Skeletal muscle tissue (tissue), 4 donors: ENCODE data around the gene GABRR1. TPM values are rescaled to one million over a fixed set of nuclear protein-coding genes. Genes with fewer than 3 reads are reported as not detected.

Source experiments
- H3K27ac ChIP-seq: one replicate; pipeline ENCODE4 v1.7.0; 2013; ENCODE audit warnings: mild to moderate bottlenecking, low read depth, low read length, inconsistent platforms
- H3K27me3 ChIP-seq, 3 donors: one replicate each; pipeline ENCODE4 v1.7.0; 2013; ENCODE audit warnings: low read length in 3 of 3; ENCODE audit not compliant: control insufficient read depth in 3 of 3, insufficient read depth in 3 of 3
- H3K36me3 ChIP-seq, 3 donors: one replicate each; pipeline ENCODE4 v1.7.0; 2013; ENCODE audit warnings: low read length in 3 of 3; ENCODE audit not compliant: control insufficient read depth in 3 of 3, insufficient read depth in 3 of 3
- H3K4me1 ChIP-seq, 3 donors: one replicate each; pipeline ENCODE4 v1.7.0; 2013; ENCODE audit warnings: low read length in 3 of 3, mild to moderate bottlenecking in 3 of 3; ENCODE audit not compliant: control insufficient read depth in 3 of 3, insufficient read depth in 3 of 3
- H3K4me3 ChIP-seq, 3 donors: one replicate each; pipeline ENCODE4 v1.7.0; 2013; ENCODE audit warnings: low read length in 3 of 3
- H3K9ac ChIP-seq, 3 donors: one replicate each; pipeline ENCODE4 v1.7.0; 2013; ENCODE audit warnings: low read length in 3 of 3, mild to moderate bottlenecking in 3 of 3, moderate library complexity in 2 of 3, low read depth in 1 of 3
- H3K9me3 ChIP-seq, 3 donors: one replicate each; pipeline ENCODE4 v1.7.0; 2013; ENCODE audit warnings: low read length in 3 of 3; ENCODE audit not compliant: control insufficient read depth in 3 of 3
- total RNA-seq: library from RNA; depleted of rRNA; stranded (reverse); fragments of >200 nt; gene quantifications from one replicate; pipeline ENCODE4 v1.2.3, GENCODE V29; 2014
- donor health status: Osteomylitis.

The GABRR1 gene
- total RNA-seq, 1 donor from 2014 or later, result 0.52 TPM

DNA sequence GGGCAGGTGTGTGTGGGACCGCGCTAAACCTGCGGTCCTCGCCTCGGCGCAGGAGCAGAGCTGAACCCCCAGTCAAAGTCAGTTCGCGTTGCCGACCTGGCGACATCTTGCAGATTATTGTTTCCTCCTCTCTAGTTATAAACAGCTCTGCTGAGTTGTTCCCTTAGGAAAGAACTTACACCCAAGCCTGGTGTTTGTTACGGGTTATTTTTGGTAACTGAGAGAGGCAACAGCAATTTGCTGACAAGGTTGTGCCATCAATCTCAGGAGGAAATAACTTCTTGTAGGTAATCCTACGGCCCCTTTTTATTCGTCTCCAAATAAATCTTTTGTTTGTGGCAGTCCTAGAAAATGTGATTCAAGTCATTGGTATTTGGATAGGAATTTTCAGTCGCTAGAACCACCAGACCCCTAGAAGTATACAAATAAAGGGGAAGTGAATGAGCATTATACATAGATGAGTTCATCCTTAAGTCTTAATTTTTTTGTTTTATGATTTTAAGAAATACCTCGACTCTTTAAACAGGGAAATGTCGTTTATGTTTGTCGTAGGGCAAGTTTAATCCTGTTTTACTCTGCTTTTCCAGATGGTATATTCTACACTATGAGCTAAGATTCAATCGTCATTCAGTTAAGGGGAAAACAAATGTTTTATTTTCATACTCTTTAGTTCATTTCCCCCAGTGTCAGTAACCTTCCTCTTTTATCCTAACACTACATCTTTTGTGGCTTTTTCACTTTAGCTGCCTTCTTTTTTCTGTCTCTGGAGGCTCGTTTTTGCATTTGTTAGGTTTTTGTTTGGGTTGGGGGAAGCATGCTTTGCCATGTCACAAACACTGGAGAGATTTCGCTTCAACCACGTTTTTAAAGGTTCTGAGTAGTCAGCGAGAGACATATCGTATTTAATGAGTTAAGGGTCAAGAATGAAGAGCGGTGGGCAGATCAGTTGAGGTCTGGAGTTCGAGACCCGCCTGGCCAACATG, 70.1 kb downstream of the GABRR1 start:
- Histone ChIP-seq H3K36me3 (peaks cover 4 to 14% (median 5%) of the 10 kb centered on the region in 3 donors), H3K27ac (peak overlapping the region; percentile 99), H3K4me1 (peaks cover 2 to 15% (median 10%) of the 10 kb centered on the region in 3 donors), H3K9ac (peak overlapping the region; percentile 93 to 97 (median 96)), H3K4me3 (peak overlapping the region; percentile 73 to 91 (median 89)), H3K27me3 (no peaks in the 10 kb centered on the region), H3K9me3 (no peaks in the 10 kb centered on the region)

DNA sequence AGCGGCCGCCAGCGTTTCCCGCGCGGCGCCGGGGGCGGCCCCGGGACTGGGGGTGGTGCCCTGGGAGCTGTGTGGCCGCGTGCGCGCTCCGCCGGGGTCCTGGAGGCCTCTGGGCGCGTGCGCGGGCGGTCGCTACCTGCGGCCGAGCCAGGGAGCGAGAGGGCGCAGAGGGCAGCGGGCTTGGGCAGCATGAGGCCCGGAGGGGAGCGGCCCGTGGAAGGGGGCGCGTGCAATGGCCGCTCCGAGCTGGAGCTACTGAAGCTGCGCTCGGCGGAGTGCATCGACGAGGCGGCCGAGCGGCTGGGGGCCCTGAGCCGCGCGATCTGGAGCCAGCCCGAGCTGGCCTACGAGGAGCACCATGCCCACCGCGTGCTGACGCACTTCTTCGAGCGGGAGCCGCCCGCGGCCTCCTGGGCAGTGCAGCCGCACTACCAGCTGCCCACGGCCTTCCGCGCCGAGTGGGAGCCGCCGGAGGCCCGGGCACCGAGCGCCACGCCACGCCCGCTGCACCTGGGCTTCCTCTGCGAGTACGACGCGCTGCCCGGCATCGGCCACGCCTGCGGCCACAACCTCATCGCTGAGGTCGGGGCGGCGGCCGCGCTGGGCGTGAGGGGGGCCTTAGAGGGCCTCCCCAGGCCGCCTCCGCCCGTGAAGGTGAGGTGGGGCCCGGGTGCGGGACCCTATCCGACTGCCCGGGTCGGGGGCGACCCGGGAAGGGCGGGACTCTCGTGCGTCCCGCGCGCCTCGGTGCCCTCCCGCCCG, 71.0 kb downstream of the GABRR1 start, which contains the start of gene PM20D2:
Gene PM20D2, plus strand, starts transcription at position 100 of the 762 bp plus-strand sequence. Its CDS starts 90 bp downstream, at position 190.
- Histone ChIP-seq H3K4me1 (peaks cover 2 to 15% (median 10%) of the 10 kb centered on the region in 3 donors), H3K27ac (peak within 1 kb of the TSS; percentile 99), H3K36me3 (peaks cover 1 to 7% (median 3%) of the 10 kb centered on the region in 3 donors), H3K9me3 (no peaks in the 10 kb centered on the region), H3K9ac (peak within 1 kb of the TSS; percentile 93 to 97 (median 96)), H3K27me3 (no peaks in the 10 kb centered on the region), H3K4me3 (peak within 1 kb of the TSS; percentile 73 to 91 (median 89))

DNA sequence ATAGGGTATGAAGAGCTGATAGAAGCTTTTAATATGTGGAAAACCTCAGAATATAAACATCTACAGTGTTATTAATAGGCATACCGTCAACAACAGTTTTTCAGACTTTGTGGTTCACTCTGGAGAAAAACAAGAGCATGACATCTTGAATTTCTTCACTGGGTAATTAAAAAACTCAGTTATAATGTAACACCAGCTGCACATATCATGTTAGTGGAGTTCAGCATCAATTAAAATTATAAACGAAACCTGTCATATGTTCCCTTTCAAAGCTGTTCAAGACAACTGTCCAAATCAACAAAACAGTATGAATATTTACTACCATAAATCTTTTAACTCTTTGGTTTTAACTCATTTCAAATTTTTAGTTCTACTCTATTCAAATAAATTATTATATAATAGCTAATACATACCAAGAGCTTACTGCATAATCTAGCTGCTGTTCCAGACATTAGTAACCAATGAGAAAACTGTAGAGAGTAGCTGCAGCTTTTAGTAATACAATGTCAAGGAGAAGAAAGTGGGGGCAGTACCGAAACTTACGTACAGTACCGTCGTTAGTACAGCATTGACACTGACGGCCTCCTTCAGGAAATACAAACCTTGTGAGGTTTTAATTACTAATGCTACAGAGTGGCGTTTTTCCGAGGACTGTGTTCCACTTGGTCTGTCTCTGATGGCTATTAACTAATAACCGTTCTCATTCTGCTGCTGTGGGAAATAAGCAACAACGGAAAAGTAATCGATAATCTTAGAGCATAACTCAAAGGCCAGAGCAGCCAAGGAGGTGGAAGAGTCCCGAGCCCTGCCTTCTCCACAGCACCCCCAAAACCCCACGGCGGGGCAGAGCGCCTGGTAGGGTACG, 71.8 kb downstream of the GABRR1 start:
- Histone ChIP-seq H3K9ac (peak overlapping the region; percentile 93 to 97 (median 96)), H3K4me1 (peaks cover 2 to 17% (median 15%) of the 10 kb centered on the region in 3 donors), H3K27ac (peak overlapping the region; percentile 99), H3K4me3 (peak overlapping the region; percentile 73 to 91 (median 89)), H3K27me3 (no peaks in the 10 kb centered on the region), H3K9me3 (no peaks in the 10 kb centered on the region), H3K36me3 (peaks cover 1 to 7% (median 3%) of the 10 kb centered on the region in 3 donors)

DNA sequence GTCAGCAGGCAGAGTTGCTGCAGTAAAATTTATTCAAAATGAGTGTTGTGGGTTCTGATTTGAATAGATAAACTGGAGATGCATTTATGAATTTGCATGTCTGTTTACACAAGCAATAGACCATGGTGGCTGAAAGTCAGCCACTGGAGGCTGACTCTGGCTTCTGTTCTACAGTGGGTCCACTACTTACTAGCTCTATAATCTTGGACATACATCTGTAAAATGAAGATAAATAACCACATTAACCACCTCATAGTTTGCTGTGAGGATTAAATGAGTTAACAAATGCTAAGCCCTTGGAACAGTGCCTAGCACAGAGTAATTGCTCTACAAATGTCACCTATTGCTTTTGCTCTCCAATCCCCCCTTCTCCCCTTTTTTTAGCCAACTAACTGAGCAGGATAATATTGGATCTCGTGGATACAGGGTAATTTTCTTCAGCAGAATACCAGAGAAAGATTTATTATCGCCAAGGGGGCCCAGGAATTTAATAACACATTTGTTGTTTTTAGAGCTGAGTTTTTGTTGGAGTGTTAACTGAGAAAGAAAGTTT, 72.7 kb downstream of the GABRR1 start:
- H3K4me3 ChIP-seq, result no peak overlapping the region
- no peaks in the 10 kb centered on the region for H3K36me3 ChIP-seq
- H3K4me1 ChIP-seq, result peaks cover 2 to 17% (median 13%) of the 10 kb centered on the region in 3 donors
- no peaks in the 10 kb centered on the region for H3K9me3 ChIP-seq
- no peaks in the 10 kb centered on the region for H3K27me3 ChIP-seq
- H3K27ac ChIP-seq, result peak overlapping the region; percentile 32
- peak overlapping the region in 1 of 3 donors; percentile 39 for H3K9ac ChIP-seq

DNA sequence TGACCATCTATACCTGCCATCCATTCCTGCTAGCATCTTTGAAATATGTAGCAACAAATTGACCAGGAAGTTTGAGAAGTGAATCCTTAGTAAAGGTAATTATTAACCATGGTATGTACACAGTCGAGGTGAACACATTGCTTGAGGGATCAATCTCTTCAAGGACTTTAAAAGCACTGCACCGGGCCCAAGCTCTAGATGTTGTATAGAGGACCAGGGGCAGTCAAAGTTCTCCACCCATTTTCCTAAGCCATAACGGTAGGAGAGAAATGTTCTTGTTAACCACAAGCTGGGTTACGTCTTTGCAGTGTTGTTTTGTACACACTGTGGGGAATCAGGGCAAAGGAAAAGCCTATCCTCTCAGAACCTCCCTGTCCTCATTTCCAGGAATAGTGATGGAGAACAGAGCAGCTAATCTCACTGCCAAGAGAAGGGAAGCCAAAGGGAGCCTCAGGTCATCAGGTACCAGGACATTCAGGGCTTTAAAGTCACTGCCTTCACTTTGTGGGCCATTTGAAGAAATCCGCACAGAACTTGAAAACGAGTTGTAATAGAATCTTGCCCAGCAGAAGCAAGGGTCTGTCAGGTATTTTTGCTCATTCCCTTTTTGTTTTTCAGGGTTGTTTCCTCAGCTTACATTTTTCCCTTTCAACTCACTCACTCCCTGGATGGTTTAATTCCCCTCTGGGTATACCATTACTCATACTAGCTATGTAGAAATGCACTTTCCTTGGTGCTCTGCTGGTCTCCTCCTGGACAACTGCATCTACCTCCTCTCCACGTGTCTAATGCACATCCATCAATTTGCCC, 76.6 kb downstream of the GABRR1 start:
- H3K9me3 ChIP-seq, result no peaks in the 10 kb centered on the region
- H3K36me3 ChIP-seq, result peaks cover 0 to 3% (median 0%) of the 10 kb centered on the region in 3 donors
- no peaks in the 10 kb centered on the region for H3K27me3 ChIP-seq
- no peak overlapping the region for H3K27ac ChIP-seq
- no peak overlapping the region for H3K9ac ChIP-seq
- no peak overlapping the region for H3K4me3 ChIP-seq
- peaks cover 7 to 18% (median 15%) of the 10 kb centered on the region in 3 donors for H3K4me1 ChIP-seq

DNA sequence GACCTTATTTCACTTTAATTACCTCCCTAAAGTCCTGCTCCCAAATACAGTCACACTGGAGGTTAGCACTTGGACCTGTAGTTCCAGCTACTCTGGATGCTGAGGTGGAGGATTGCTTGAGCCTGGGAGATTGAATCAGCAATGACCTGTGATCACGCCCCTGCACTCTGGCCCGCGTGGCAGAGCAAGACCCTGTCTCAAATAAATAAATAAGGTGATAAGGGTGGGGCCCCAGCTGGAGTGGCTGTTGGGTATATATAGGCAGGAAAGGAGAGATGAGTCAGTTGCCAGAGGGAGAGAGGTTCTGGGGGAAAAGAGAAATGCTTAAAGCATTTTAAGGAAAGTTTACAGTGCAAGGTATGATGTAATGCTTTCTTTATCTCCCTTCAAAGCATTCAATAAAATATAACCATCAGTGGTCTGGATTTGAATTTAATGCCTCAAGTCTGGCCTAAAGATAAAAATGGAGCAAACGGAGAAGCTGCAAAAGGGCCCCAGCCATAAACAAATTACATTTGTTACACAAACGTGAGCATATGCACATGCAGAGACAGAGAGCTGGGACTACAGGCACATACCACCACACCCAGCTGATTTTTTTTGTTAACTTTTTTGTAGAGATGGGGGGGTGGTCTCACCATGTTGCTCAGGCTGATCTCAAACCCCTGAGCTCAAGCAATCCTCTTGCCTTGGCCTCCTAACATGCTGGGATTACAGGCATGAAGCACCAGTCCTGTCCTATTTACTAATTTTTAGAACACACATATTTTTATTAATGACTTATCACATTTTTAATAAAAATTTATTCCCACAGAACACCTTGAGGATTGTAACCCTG, 77.4 kb downstream of the GABRR1 start:
- peaks cover 5 to 12% (median 12%) of the 10 kb centered on the region in 3 donors for H3K4me1 ChIP-seq
- H3K9ac ChIP-seq, result no peak overlapping the region
- no peaks in the 10 kb centered on the region for H3K27me3 ChIP-seq
- H3K36me3 ChIP-seq, result peaks cover 0 to 3% (median 0%) of the 10 kb centered on the region in 3 donors
- H3K27ac ChIP-seq, result no peak overlapping the region
- no peaks in the 10 kb centered on the region for H3K9me3 ChIP-seq
- H3K4me3 ChIP-seq, result no peak overlapping the region

DNA sequence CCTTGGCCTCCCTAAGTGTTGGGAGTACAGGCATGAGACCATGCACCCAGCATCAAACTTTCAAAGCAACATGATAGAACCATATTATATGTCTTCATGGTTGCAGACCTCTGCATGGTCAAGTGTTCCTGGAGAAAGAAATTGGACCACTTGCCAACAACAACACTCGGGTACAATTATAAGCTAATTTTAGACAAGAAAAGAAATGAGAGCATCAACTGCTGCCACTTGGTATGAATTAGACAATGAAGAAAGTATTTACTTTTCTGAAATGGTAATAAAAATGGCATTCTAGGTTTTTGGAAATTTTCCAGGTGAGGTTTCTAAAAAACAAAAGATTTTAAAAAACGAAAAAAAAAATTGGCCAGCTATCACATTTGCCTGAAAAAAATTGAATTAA, 79.0 kb downstream of the GABRR1 start:
- Histone ChIP-seq H3K9ac (no peak overlapping the region), H3K4me3 (no peak overlapping the region), H3K27me3 (no peaks in the 10 kb centered on the region), H3K27ac (no peak overlapping the region), H3K9me3 (no peaks in the 10 kb centered on the region), H3K36me3 (peaks cover 0 to 3% (median 0%) of the 10 kb centered on the region in 3 donors), H3K4me1 (peaks cover 5 to 7% (median 5%) of the 10 kb centered on the region in 3 donors)

DNA sequence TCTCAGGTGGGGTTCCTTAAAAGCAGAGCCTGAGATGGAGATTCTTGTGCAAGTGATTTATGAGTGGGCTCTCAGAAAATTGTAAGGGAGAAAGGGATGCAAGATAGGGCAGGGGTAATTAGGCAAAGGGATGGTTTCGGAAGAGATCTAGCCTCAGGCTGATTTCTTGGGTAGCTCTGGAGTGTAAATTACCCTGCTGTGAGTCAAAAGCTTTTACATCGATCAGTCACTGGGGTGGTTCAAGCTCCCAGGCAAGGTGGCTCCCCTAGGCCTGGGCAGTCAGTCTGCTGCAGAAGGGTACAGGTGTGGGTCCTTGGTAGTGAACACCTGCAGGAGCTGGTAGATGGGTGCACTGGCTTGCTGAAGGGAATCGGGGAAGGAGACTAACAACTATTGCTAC, 82.4 kb downstream of the GABRR1 start:
- Histone ChIP-seq H3K4me1 (peaks cover 0 to 5% (median 5%) of the 10 kb centered on the region in 3 donors), H3K27me3 (no peaks in the 10 kb centered on the region), H3K36me3 (peaks cover 0 to 5% (median 0%) of the 10 kb centered on the region in 3 donors), H3K9me3 (no peaks in the 10 kb centered on the region), H3K9ac (no peak overlapping the region), H3K4me3 (no peak overlapping the region), H3K27ac (no peak overlapping the region)
